Measurements from ENCODE around the gene ZDHHC7. TPM values are rescaled to one million over a fixed set of nuclear protein-coding genes. Genes with fewer than 3 reads are reported as not detected.

Gene ZDHHC7
- total RNA-seq, 1 experiment from 2014 or later: 39.1 TPM

GRCh38 chr16:84993926-84994325, 17.4 kb downstream of the ZDHHC7 start:
- H4K8ac ChIP-seq (replicated peaks; ENCODE audit: insufficient read length, low read depth, low read length): no peak overlapping the region
- H2BK15ac ChIP-seq (ENCODE audit: low read depth, low read length): no peak overlapping the region
- no peak overlapping the region for H2BK20ac ChIP-seq (ENCODE audit: low read depth, low read length, poor library complexity, severe bottlenecking)
- no peak overlapping the region for H4K91ac ChIP-seq (ENCODE audit: insufficient read length, low read depth, low read length)
- no peaks in the 10 kb centered on the region for H3K27me3 ChIP-seq (ENCODE audit: insufficient read depth, low read length)
- TF ChIP-seq CTCF (conservative IDR thresholded peaks at IDR 0.05): no peak
- H3K9me3 ChIP-seq (ENCODE audit: control insufficient read depth, low read depth, low read length): no peaks in the 10 kb centered on the region
- H3K4me1 Mint-ChIP-seq: peaks cover 2 to 10% of the 10 kb centered on the region in 2 experiments; a peak in 2 of 4 replicates
- H3K27ac ChIP-seq (ENCODE audit: insufficient read length, low read depth, low read length): no peak overlapping the region
- H3K23ac ChIP-seq (ENCODE audit: insufficient read length, low read depth, low read length): no peak overlapping the region
- H2BK12ac ChIP-seq (ENCODE audit: insufficient read length, low read depth, low read length): no peak overlapping the region
- no peak overlapping the region for H2AK5ac ChIP-seq (ENCODE audit: insufficient read length, low read length)
- H2AFZ ChIP-seq (ENCODE audit: low read length): no peak overlapping the region
- H2BK5ac ChIP-seq (ENCODE audit: insufficient read length, low read length): no peak overlapping the region
- H3K4ac ChIP-seq (ENCODE audit: low read depth, low read length): no peak overlapping the region
- no peaks in the 10 kb centered on the region for H3K9me3 Mint-ChIP-seq
- H3K27ac Mint-ChIP-seq: peak overlapping the region in 1 of 3 experiments; percentile 36; a peak in 1 of 7 replicates
- no peaks in the 10 kb centered on the region for H3K4me1 ChIP-seq (ENCODE audit: insufficient read depth, low read length)
- no CpG with 5 or more reads among the region's 8 CpGs for WGBS (ENCODE audit: extremely low coverage, insufficient read length, low lambda C conversion rate)
- H3K4me3 Mint-ChIP-seq: no peak overlapping the region
- H3K18ac ChIP-seq (ENCODE audit: insufficient read length, low read depth, low read length): no peak overlapping the region
- no peaks in the 10 kb centered on the region for H3K27me3 Mint-ChIP-seq (ENCODE audit: low read depth)
- H3K79me2 ChIP-seq (ENCODE audit: insufficient read depth, low read length): 0 out of 2 replicates have a peak, but pooled peaks cover 2% of the 10 kb centered on the region
- H3K79me1 ChIP-seq (ENCODE audit: insufficient read depth, low read depth, low read length, poor library complexity, severe bottlenecking): peaks cover 7% of the 10 kb centered on the region
- no peak overlapping the region for H4K5ac ChIP-seq (ENCODE audit: insufficient read length, low read depth, low read length)
- no peak for DNase-seq
- no peak overlapping the region for H2BK120ac ChIP-seq (ENCODE audit: low read depth, low read length, poor library complexity, severe bottlenecking)
- no peak overlapping the region for H3K56ac ChIP-seq (ENCODE audit: insufficient read length, low read depth, low read length)
- peaks cover 25 to 51% (median 50%) of the 10 kb centered on the region in 3 experiments; a peak in 6 of 7 replicates for H3K36me3 Mint-ChIP-seq (ENCODE audit: insufficient read depth in 1 of 3, low read depth in 3 of 3)
- H4K20me1 ChIP-seq (ENCODE audit: control insufficient read depth, insufficient read depth, insufficient read length): peaks cover 4% of the 10 kb centered on the region
- no peak overlapping the region for H3T11ph ChIP-seq (ENCODE audit: low read length)
- no peak overlapping the region for H3K9ac ChIP-seq (ENCODE audit: extremely low read depth, insufficient read length, low read length)
- H3K14ac ChIP-seq (ENCODE audit: insufficient read depth, low read length): no peak overlapping the region
- no peaks in the 10 kb centered on the region for H3K23me2 ChIP-seq (ENCODE audit: insufficient read length, low read depth, low read length, poor library complexity, severe bottlenecking)
- no peak overlapping the region for H3K4me2 ChIP-seq (ENCODE audit: insufficient read depth, insufficient read length, low read length)

All from H9 (cell line).